Right lobe of liver (tissue), 4 donors: ENCODE measurements around the gene KLK3.

Experiments
- POLR2A ChIP-seq: fragments of 450-650 bp; IDR thresholded peaks from one replicate; pipeline ENCODE4 v1.6.1; 2017; ENCODE audit warnings: antibody characterized with exemption, mild to moderate bottlenecking
- TF ChIP-seq, protein P1 (sequence below), 4 donors: fragments of 200-600 bp in 3 of 4; fragments of 450-650 bp in 1 of 4; IDR thresholded peaks; one replicate each; pipeline versions ENCODE4 v1.5.1 to v1.8.0; 2016 to 2022; ENCODE audit warnings: antibody characterized with exemption in 4 of 4, mild to moderate bottlenecking in 2 of 4
- donor health status: DM: no; HTN: no; CAD: no.
- donor health status: DM: no; HTN: no; CAD: no.
- donor health status: DM: no; HTN: yes; CAD: no.

DNA sequence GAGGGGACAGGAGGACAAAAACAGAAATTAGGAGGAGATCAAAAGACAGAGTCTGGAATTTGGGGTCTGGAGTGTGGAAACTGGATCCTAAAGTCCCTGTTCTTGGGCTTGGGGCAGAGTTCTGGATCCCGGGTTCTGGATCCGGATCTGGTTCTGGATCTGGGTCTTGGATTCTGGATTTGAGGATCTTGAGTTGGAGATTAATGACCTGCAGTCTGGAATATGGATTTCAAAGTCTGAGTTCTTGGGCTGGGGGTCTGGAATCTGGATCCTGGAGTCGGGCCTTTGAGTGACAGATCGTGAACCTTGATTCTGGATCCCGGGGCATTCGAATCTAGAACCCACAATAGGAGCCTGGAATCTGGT, 20.9 kb upstream of the KLK3 start:
- TF ChIP-seq, protein P1, sequence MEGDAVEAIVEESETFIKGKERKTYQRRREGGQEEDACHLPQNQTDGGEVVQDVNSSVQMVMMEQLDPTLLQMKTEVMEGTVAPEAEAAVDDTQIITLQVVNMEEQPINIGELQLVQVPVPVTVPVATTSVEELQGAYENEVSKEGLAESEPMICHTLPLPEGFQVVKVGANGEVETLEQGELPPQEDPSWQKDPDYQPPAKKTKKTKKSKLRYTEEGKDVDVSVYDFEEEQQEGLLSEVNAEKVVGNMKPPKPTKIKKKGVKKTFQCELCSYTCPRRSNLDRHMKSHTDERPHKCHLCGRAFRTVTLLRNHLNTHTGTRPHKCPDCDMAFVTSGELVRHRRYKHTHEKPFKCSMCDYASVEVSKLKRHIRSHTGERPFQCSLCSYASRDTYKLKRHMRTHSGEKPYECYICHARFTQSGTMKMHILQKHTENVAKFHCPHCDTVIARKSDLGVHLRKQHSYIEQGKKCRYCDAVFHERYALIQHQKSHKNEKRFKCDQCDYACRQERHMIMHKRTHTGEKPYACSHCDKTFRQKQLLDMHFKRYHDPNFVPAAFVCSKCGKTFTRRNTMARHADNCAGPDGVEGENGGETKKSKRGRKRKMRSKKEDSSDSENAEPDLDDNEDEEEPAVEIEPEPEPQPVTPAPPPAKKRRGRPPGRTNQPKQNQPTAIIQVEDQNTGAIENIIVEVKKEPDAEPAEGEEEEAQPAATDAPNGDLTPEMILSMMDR (IDR thresholded peaks at IDR 0.05): no peak
- TF ChIP-seq POLR2A: no peak
